GM10847 (cell line): ENCODE results near the gene SCD5.

Source experiments
- POLR2A ChIP-seq: IDR thresholded peaks from 2 replicates; pipeline ENCODE4 v1.6.1; 2011; ENCODE audit not compliant: insufficient read length; ENCODE audit errors: extremely low read depth

Gene SCD5

GRCh38 chr4:82661181-82661992, 137.2 kb downstream of the SCD5 start:
- TF ChIP-seq POLR2A, result no peak

GRCh38 chr4:82652062-82652461, 146.5 kb downstream of the SCD5 start:
- TF ChIP-seq POLR2A, result no peak

DNA sequence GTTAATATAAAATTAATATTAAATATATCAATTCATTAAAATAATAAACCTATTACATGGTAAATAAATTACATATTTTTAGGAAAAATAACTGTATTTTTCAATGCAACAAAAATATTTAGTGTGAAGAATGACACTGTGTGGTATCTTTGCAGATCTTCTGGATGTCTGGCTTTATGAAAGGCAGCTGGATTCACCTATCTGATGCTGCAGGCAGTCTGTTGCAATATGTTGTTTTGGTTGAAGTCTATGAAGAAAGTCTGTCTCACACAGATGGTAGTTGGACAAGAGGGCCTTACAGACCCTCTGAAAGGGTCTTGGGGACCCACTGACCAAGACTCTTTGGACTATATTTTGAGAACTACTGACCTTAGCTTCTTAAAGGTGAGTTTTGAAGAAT, 147.7 kb downstream of the SCD5 start:
- TF ChIP-seq POLR2A, result no peak

DNA sequence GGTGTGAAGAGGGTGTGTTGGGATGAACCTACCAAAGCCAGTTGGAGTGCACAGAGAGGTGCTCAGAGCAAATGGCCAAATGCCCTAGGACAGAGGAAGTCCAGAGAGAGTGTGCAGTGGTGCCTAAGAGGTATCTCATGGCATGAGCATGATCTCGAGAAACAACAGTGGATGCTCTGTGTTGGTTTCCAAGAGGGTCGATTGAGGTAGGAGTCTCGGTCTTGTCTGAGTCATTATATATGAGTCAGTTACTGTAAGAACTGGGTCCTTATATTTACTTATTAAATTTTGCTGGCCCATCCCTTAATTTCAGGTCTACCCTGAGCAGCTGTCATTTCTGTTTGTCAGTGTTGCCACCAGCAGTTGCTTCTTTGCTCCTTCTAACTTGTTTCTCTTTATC, 150.2 kb downstream of the SCD5 start:
- TF ChIP-seq POLR2A, result no peak

DNA sequence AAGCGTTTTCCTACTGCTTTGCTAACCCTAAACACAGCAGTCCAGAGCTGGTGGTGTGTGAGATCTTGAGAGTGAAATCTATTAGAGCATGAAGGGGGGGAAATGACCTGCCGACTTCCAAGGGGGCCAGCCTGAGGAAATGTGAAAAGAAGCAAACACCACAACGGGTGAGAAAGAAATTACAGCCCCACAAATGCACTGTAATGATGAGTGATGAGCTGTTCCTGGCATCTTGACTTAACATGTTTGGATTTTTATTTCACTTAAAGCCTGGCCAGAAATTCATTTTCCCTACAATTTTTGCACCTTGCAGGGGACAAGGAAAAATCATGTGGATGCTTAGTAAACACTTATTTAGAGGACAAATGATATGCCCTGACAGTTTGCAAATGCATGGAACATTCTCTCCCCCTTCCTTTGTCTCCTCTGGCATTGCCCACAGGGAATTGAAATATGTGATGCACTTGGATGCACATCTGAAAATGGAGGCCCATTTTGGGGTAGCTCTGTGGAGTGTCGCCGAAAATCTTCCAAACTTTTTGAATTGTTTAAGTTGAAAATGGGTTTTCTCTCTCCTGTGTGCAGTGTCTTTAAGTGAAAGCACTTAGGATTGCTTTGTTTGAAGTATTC, 152.5 kb downstream of the SCD5 start:
- TF ChIP-seq POLR2A, result no peak

GRCh38 chr4:82644734-82645126, 153.9 kb downstream of the SCD5 start:
- no peak for TF ChIP-seq POLR2A

- no peak for TF ChIP-seq POLR2A
Measured at GRCh38 chr4:82643994-82644733, 154.4 kb downstream of the SCD5 start.

DNA sequence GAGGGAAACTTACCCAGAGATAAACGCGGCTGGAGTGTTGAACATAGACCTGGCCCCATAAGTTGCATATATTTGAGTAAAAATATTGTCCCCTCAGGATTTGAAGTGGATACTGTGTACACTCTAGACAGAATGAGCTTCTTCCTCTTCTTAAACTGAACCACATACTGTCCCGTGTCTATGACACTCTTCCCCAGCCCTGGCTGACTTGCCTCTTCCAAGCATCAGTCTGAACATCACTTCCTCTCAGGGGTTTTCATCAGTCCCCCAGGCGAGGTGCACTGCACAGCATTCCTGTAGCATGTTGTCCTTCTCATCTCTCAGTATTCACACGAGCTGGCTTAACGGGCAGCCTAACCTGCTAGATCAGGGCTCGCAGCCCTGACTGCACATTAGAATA, 156.3 kb downstream of the SCD5 start:
- TF ChIP-seq POLR2A, result no peak

- TF ChIP-seq POLR2A, result no peak
Measured at GRCh38 chr4:82640540-82640939, 158.1 kb downstream of the SCD5 start.

DNA sequence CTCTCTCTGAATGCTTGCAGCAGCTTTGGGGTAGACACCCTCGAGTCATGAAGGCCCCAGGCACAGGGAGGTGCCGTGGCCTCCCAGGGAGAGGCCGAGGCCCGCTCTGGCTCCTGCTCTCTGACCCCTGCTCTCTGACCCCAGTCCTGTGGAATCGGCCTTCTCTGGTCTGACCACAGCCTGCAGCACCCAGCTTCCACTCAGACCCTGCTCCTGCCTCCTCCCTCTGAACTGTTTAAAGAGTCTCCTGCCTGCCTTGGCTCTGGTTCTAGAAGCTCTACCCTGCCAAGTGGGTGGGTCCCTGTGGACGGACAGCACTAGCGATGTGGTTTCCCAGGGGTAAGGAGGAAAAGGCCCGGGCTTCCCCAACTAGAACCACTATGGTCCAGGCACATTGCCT, 158.6 kb downstream of the SCD5 start:
- no peak for TF ChIP-seq POLR2A

GRCh38 chr4:82638479-82638878, 160.1 kb downstream of the SCD5 start:
- TF ChIP-seq POLR2A, result no peak

DNA sequence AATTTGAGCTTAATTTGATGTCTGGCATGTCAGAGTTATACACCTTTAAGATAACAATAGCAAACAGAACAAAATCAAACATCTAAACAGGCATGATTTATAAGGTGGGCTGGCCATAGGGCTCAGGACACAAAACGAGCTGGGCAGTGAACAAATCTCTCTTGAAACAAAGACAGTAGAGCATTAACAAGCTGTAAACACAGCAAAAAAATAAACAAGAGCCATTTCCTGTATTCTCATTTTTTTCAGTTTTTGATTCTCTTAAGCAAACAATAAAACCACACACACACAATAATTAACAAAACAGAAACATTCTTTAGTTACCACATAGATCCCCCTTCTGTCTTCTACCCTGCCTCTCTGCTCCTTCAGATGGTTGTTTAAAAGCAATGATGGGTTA, 168.5 kb downstream of the SCD5 start:
- no peak for TF ChIP-seq POLR2A

GRCh38 chr4:82629238-82630000, 169.2 kb downstream of the SCD5 start:
- TF ChIP-seq POLR2A, result no peak

DNA sequence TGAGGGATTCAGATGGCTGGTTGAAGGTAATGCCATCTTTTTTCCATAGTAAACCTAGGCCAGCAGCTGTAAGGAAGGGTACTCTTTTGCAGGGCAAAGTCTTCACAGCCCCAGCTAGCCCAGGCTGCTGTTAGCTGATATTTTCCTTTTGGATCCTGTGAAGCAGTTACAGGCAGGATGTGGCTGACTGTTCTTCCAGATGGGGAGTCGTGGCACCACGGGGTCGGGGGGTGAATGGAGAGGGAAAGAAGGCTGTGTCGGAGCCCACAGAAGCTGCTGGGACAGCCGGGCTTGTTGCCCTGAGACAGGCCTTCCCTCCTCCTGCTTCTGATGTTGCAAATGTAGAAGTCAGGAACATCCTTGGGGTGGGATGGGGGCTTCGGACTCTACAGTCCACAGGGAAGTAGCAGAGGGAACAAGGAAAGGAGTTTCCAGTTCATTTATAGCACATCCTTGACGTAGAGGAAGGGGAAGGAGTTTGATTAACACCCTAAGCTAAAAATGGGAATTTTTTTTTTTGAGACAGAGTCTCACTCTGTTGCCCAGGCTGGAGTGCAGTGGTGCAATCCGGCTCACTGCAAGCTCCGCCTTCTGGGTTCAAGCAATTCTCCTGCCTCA, 172.2 kb downstream of the SCD5 start:
- no peak for TF ChIP-seq POLR2A

DNA sequence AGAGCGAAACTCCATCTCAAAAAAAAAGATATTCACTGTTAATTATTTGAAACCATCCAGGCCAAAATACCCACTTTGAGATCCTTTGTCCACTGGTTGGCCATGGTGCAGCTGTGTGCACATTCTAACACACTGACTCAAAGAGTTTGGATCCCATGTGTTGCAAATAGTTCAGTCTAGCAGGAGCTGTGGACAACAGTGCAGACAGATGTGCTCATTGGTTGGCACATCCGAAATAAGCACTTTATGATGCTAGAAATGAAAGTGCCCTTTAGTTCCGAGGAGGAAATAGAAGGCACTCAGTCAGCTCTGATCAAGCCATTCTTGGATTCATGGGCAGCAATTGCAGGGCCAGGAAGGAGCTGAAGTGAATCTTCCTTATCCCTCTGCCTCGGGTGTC, 173.8 kb downstream of the SCD5 start:
- no peak for TF ChIP-seq POLR2A
